Mucosa of descending colon (tissue), 3 donors: ENCODE results near the gene PRDM16. TPM values are rescaled to one million over a fixed set of nuclear protein-coding genes. Genes with fewer than 3 reads are reported as not detected.

Experiments used
- ATAC-seq: fragments of 200-7000 bp; cut with Tn5 transposase; one replicate; pipeline ENCODE4 v1.9.1; 2020; ENCODE audit warnings: mild to moderate bottlenecking, moderate library complexity
- DNase-seq, 3 donors: peaks; one replicate each; pipeline ENCODE4 v3.0.0-alpha.2; 2020
- H3K36me3 ChIP-seq: fragments of 200-600 bp; one replicate; pipeline ENCODE4 v1.8.0; 2021; ENCODE audit warnings: low read depth, mild to moderate bottlenecking
- H3K4me1 ChIP-seq: fragments of 200-600 bp; one replicate; pipeline ENCODE4 v1.8.0; 2021; ENCODE audit warnings: low read depth, mild to moderate bottlenecking
- H3K4me3 ChIP-seq: fragments of 200-600 bp; one replicate; pipeline ENCODE4 v1.8.0; 2021; ENCODE audit warnings: mild to moderate bottlenecking
- H3K9me3 ChIP-seq: fragments of 200-600 bp; one replicate; pipeline ENCODE4 v1.8.0; 2021; ENCODE audit warnings: mild to moderate bottlenecking
- CTCF ChIP-seq: fragments of 200-600 bp; IDR thresholded peaks from one replicate; pipeline ENCODE4 v1.8.0; 2022; ENCODE audit warnings: antibody characterized with exemption, mild to moderate bottlenecking
- intact Hi-C, 2 donors: fragments of 100-400 bp; cut with DNase I in 1 of 2; cut with micrococcal nuclease in 1 of 2; formaldehyde crosslinking; loops; one replicate each; pipeline versions ENCODE4 v1.11.0 to v1.11.1; 2022; cut with DNase I, micrococcal nuclease
- total RNA-seq, 3 donors: library from RNA; stranded (reverse); fragmentation: NEBNext Ultra II Directional in 2 of 3; extraction: Animal tissue kit (Norgen Biotek cat#: 25700) in 2 of 3; gene quantifications; one replicate each; pipeline versions ENCODE4 v1.2.1 to v1.2.4, GENCODE V29; 2021 to 2023
- donor health status: DM: no; HTN: no; CAD: no; lungs with moderate emphysema.
- donor health status: DM: no; HTN: no; CAD: no.
- donor health status: DM: no; HTN: yes; CAD: no.

Gene PRDM16
- total RNA-seq, 3 donors from 2014 or later: 1.6 to 2.5 (median 2.4) TPM

GRCh38 chr1:3348196-3348865, 279.3 kb downstream of the PRDM16 start:
- H3K9me3 ChIP-seq: peaks cover 12% of the 10 kb centered on the region
- H3K36me3 ChIP-seq: no peaks in the 10 kb centered on the region
- no peak overlapping the region for H3K4me3 ChIP-seq
- intact Hi-C loops: no loop called here
- peaks cover 8% of the 10 kb centered on the region for H3K4me1 ChIP-seq
- DNase-seq (no peak), ATAC-seq (no peak)
- no peak for TF ChIP-seq CTCF

GRCh38 chr1:3349161-3349967, 280.4 kb downstream of the PRDM16 start:
- intact Hi-C loops: no loop called here
- Histone ChIP-seq H3K36me3 (no peaks in the 10 kb centered on the region), H3K4me3 (no peak overlapping the region), H3K9me3 (peaks cover 4% of the 10 kb centered on the region), H3K4me1 (peaks cover 15% of the 10 kb centered on the region)
- ATAC-seq (no peak), DNase-seq (no peak)
- no peak for TF ChIP-seq CTCF

GRCh38 chr1:3349968-3350299, 280.9 kb downstream of the PRDM16 start:
- Histone ChIP-seq H3K4me3 (no peak overlapping the region), H3K4me1 (peaks cover 15% of the 10 kb centered on the region), H3K36me3 (no peaks in the 10 kb centered on the region), H3K9me3 (no peaks in the 10 kb centered on the region)
- intact Hi-C loops: no loop called here
- no peak for ATAC-seq
- TF ChIP-seq CTCF: no peak
- DNase-seq: no peak

GRCh38 chr1:3350506-3351261, 281.7 kb downstream of the PRDM16 start:
- H3K9me3 ChIP-seq: no peaks in the 10 kb centered on the region
- no peak for TF ChIP-seq CTCF
- H3K4me1 ChIP-seq: peaks cover 15% of the 10 kb centered on the region
- H3K4me3 ChIP-seq: no peak overlapping the region
- no peaks in the 10 kb centered on the region for H3K36me3 ChIP-seq
- intact Hi-C loops: no loop called here
- no peak for DNase-seq
- ATAC-seq: no peak

GRCh38 chr1:3351449-3352298, 282.7 kb downstream of the PRDM16 start:
- no peak overlapping the region for H3K4me3 ChIP-seq
- ATAC-seq (no peak), DNase-seq (peak in 1 of 3 donors; percentile 43)
- no peaks in the 10 kb centered on the region for H3K9me3 ChIP-seq
- no peaks in the 10 kb centered on the region for H3K36me3 ChIP-seq
- peaks cover 15% of the 10 kb centered on the region for H3K4me1 ChIP-seq
- no peak for TF ChIP-seq CTCF
- intact Hi-C loops: no loop called here
